ENCODE measurements around the gene FAM168B. TPM values are rescaled to one million over a fixed set of nuclear protein-coding genes. Genes with fewer than 3 reads are reported as not detected.
A peak's percentile ranks its signal among the peaks of the same experiment; 100 is the strongest.

FAM168B gene
- total RNA-seq, 4 donors from 2014 or later, result 97.7 to 137 (median 122) TPM

- DNase-seq (ENCODE audit: low spot score) (no peak), ATAC-seq (ENCODE audit: low FRiP score) (no peak)
- TF ChIP-seq, protein P1, sequence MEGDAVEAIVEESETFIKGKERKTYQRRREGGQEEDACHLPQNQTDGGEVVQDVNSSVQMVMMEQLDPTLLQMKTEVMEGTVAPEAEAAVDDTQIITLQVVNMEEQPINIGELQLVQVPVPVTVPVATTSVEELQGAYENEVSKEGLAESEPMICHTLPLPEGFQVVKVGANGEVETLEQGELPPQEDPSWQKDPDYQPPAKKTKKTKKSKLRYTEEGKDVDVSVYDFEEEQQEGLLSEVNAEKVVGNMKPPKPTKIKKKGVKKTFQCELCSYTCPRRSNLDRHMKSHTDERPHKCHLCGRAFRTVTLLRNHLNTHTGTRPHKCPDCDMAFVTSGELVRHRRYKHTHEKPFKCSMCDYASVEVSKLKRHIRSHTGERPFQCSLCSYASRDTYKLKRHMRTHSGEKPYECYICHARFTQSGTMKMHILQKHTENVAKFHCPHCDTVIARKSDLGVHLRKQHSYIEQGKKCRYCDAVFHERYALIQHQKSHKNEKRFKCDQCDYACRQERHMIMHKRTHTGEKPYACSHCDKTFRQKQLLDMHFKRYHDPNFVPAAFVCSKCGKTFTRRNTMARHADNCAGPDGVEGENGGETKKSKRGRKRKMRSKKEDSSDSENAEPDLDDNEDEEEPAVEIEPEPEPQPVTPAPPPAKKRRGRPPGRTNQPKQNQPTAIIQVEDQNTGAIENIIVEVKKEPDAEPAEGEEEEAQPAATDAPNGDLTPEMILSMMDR (IDR thresholded peaks at IDR 0.05), result no peak
Measured at GRCh38 chr2:131026919-131027318, 66.3 kb downstream of the FAM168B start.

- TF ChIP-seq, protein P1 (IDR thresholded peaks at IDR 0.05), result no peak
- no peak for DNase-seq (ENCODE audit: low spot score)
- no peak for ATAC-seq (ENCODE audit: low FRiP score)
Measured at GRCh38 chr2:131023758-131024157, 69.5 kb downstream of the FAM168B start.

DNA sequence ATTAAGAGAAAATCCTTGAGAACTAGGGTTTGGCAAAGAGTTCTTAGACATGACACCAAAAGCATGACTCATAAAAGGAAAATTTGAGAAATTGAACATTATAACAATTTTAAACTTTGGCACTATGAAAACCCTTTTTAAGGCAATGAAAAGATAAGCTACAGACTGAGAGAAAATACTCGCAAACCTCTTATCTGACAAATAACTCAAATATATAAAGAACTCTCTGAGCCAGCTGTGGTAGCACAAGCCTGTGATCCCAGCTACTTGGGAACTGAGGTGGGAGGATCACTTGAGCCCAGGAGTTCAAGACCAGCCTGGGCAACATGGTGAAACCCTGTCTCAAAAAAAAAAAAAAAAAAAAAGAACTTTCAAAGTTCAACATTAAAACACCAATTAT is 70.5 kb downstream of the FAM168B start:
- DNase-seq (ENCODE audit: low spot score), result no peak
- TF ChIP-seq, protein P1 (IDR thresholded peaks at IDR 0.05), result no peak
- peak; percentile 76 for ATAC-seq (ENCODE audit: low FRiP score)

GRCh38 chr2:131016826-131017741 is 76.2 kb downstream of the FAM168B start:
- ATAC-seq (ENCODE audit: low FRiP score) (peak; percentile 98), DNase-seq (ENCODE audit: low spot score) (no peak)
- TF ChIP-seq, protein P1 (IDR thresholded peaks at IDR 0.05), result no peak

DNA sequence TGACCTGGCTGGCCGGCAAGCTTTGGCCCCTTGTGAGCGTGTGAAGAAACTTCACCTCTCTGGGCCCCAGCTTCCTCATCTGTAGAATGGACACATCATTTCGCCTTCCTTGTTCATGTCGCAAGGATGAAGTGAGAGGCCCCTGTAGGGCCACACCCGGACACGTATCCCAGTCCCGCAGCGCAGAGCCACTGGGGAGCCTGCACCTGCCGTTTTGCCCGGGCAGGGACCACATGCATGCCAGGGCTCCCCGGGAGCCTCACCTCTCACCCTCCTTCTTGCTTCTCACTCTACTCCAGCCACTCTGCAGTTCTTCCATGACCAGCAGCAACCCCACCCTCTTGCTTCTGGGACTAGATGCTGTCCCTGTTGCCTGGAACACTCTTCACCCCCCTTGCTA is 77.5 kb downstream of the FAM168B start:
- ATAC-seq (ENCODE audit: low FRiP score) (no peak), DNase-seq (ENCODE audit: low spot score) (no peak)
- TF ChIP-seq, protein P1 (IDR thresholded peaks at IDR 0.05), result no peak

GRCh38 chr2:131014141-131014540 is 79.1 kb downstream of the FAM168B start:
- no peak for DNase-seq (ENCODE audit: low spot score)
- TF ChIP-seq, protein P1 (IDR thresholded peaks at IDR 0.05), result no peak
- ATAC-seq (ENCODE audit: low FRiP score), result no peak

DNA sequence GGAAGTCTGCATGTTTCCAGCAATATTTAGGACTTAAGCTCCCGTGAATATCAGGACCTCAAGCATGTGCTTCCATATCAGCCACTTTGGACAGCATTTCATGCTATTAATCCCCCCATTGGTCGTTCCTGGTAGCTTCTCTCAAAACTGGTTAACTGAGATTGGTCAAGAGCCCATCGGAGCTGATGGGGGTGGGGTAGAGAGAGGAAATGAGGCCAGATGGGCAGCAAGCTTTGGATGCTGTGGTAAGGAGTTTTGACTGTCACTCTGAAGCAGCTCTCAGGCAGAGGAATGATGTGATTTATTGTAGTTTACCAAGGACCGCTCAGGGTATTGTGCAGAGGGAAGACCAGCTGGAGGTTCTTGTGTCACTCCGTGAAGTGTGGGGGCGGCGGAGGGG is 81.8 kb downstream of the FAM168B start:
- ATAC-seq (ENCODE audit: low FRiP score), result no peak
- TF ChIP-seq, protein P1 (IDR thresholded peaks at IDR 0.05), result no peak

More for the DNA sequence above, 81.8 kb downstream of the FAM168B start:
- DNase-seq (ENCODE audit: low spot score), result no peak

Data from omental fat pad (tissue), 4 donors.